ENCODE results near the gene ASIC2.

Gene ASIC2

GRCh38 chr17:33234233-33234632 lies 58.9 kb downstream of the ASIC2 start:
- no peak for TF ChIP-seq CTCF (IDR thresholded peaks at IDR 0.05)
- TF ChIP-seq ZFX (IDR thresholded peaks at IDR 0.05; ENCODE audit: borderline replicate concordance): no peak

GRCh38 chr17:33233811-33234177 lies 59.3 kb downstream of the ASIC2 start:
- TF ChIP-seq CTCF (IDR thresholded peaks at IDR 0.05) (no peak), ZFX (IDR thresholded peaks at IDR 0.05; ENCODE audit: borderline replicate concordance) (no peak)
- no peak overlapping the region for H3K27ac ChIP-seq

More at GRCh38 chr17:33234233-33234632, 58.9 kb downstream of the ASIC2 start:
- no peak overlapping the region for H3K27ac ChIP-seq

GRCh38 chr17:33229499-33229898 lies 63.6 kb downstream of the ASIC2 start:
- no peak overlapping the region for H3K27ac ChIP-seq

GRCh38 chr17:33229028-33229427 lies 64.1 kb downstream of the ASIC2 start:
- H3K27ac ChIP-seq: no peak overlapping the region
- TF ChIP-seq ZFX (IDR thresholded peaks at IDR 0.05; ENCODE audit: borderline replicate concordance) (no peak), CTCF (IDR thresholded peaks at IDR 0.05) (no peak)

More at GRCh38 chr17:33229499-33229898, 63.6 kb downstream of the ASIC2 start:
- TF ChIP-seq ZFX (IDR thresholded peaks at IDR 0.05; ENCODE audit: borderline replicate concordance) (no peak), CTCF (IDR thresholded peaks at IDR 0.05) (no peak)

- TF ChIP-seq CTCF (IDR thresholded peaks at IDR 0.05): no peak
- TF ChIP-seq ZFX (IDR thresholded peaks at IDR 0.05; ENCODE audit: borderline replicate concordance): no peak
- no peak overlapping the region for H3K27ac ChIP-seq
Measured at GRCh38 chr17:33228548-33228947, 64.5 kb downstream of the ASIC2 start.

- no peak for TF ChIP-seq CTCF (IDR thresholded peaks at IDR 0.05)
- no peak for TF ChIP-seq ZFX (IDR thresholded peaks at IDR 0.05; ENCODE audit: borderline replicate concordance)
- H3K27ac ChIP-seq: no peak overlapping the region
Measured at GRCh38 chr17:33227911-33228310, 65.2 kb downstream of the ASIC2 start.

GRCh38 chr17:33225994-33226393 lies 67.1 kb downstream of the ASIC2 start:
- TF ChIP-seq ZFX (IDR thresholded peaks at IDR 0.05; ENCODE audit: borderline replicate concordance): no peak
- no peak for TF ChIP-seq CTCF (IDR thresholded peaks at IDR 0.05)
- H3K27ac ChIP-seq: no peak overlapping the region
